Measurements from ENCODE around the gene NGRN. TPM values are rescaled to one million over a fixed set of nuclear protein-coding genes. Genes with fewer than 3 reads are reported as not detected.
A peak's percentile ranks its signal among the peaks of the same experiment; 100 is the strongest.

NGRN gene
- total RNA-seq, 6 donors from 2014 or later: 35.6 to 74.2 (median 62.6) TPM

GRCh38 chr15:90306560-90306959 lies 41.1 kb downstream of the NGRN start:
- H3K4me3 ChIP-seq: no peak overlapping the region
- H3K27me3 ChIP-seq: no peaks in the 10 kb centered on the region
- peaks cover 4 to 14% (median 5%) of the 10 kb centered on the region in 4 donors for H3K4me1 ChIP-seq
- ATAC-seq (ENCODE audit: low FRiP score in 2 of 2) (no peak), DNase-seq (no peak)
- H3K9me3 ChIP-seq: no peaks in the 10 kb centered on the region
- TF ChIP-seq POLR2A (IDR thresholded peaks at IDR 0.05): no peak
- TF ChIP-seq POLR2AphosphoS5 (IDR thresholded peaks at IDR 0.05): no peak
- no peak for TF ChIP-seq CTCF (IDR thresholded peaks at IDR 0.05)
- TF ChIP-seq EP300 (IDR thresholded peaks at IDR 0.05): no peak
- 37 to 38% methylated on average over 6 of the region's 6 CpGs for WGBS, 2 donors
- no peaks in the 10 kb centered on the region for H3K36me3 ChIP-seq
- no peak overlapping the region for H3K27ac ChIP-seq

GRCh38 chr15:90307661-90308060 lies 42.2 kb downstream of the NGRN start:
- Histone ChIP-seq H3K27ac (no peak overlapping the region), H3K4me1 (peaks cover 4 to 14% (median 5%) of the 10 kb centered on the region in 4 donors), H3K9me3 (no peaks in the 10 kb centered on the region), H3K36me3 (no peaks in the 10 kb centered on the region), H3K4me3 (no peak overlapping the region), H3K27me3 (no peaks in the 10 kb centered on the region)
- DNase-seq: no peak
- peak in 1 of 2 donors; percentile 43 for ATAC-seq (ENCODE audit: low FRiP score in 2 of 2)
- no peak for TF ChIP-seq POLR2A (IDR thresholded peaks at IDR 0.05)
- no peak for TF ChIP-seq CTCF (IDR thresholded peaks at IDR 0.05)
- TF ChIP-seq POLR2AphosphoS5 (IDR thresholded peaks at IDR 0.05): no peak
- no peak for TF ChIP-seq EP300 (IDR thresholded peaks at IDR 0.05)
- 80% methylated on average over 1 to 2 of the region's 2 CpGs for WGBS, 2 donors

DNA sequence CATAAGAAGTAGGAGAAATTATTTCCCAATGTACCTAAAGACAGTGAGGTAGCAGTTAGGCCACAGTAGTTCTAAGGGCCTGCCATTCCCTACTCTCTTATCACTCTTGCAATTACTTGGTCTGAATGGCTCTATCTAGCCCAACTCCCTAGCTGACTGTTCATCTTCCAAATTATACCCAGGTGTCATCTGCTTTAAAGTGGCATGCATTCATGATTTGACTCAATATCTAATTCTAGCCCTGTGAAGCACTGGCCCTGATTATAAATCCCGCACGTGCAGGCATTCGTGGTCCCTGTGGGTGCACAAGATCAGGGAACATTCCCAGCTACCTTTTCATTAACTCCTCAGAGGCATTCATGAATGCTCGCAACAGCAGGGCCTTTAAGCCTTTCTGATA lies 43.5 kb downstream of the NGRN start:
- no peak overlapping the region for H3K27ac ChIP-seq
- ATAC-seq (ENCODE audit: low FRiP score in 2 of 2) (no peak), DNase-seq (no peak)
- no peak overlapping the region for H3K4me3 ChIP-seq
- no peaks in the 10 kb centered on the region for H3K36me3 ChIP-seq
- WGBS, 2 donors: 96 to 97% methylated on average over 4 of the region's 4 CpGs
- no peaks in the 10 kb centered on the region for H3K9me3 ChIP-seq
- no peaks in the 10 kb centered on the region for H3K27me3 ChIP-seq
- peaks cover 4 to 14% (median 5%) of the 10 kb centered on the region in 4 donors for H3K4me1 ChIP-seq
- TF ChIP-seq EP300 (IDR thresholded peaks at IDR 0.05) (no peak), CTCF (IDR thresholded peaks at IDR 0.05) (no peak), POLR2A (IDR thresholded peaks at IDR 0.05) (no peak), POLR2AphosphoS5 (IDR thresholded peaks at IDR 0.05) (no peak)

DNA sequence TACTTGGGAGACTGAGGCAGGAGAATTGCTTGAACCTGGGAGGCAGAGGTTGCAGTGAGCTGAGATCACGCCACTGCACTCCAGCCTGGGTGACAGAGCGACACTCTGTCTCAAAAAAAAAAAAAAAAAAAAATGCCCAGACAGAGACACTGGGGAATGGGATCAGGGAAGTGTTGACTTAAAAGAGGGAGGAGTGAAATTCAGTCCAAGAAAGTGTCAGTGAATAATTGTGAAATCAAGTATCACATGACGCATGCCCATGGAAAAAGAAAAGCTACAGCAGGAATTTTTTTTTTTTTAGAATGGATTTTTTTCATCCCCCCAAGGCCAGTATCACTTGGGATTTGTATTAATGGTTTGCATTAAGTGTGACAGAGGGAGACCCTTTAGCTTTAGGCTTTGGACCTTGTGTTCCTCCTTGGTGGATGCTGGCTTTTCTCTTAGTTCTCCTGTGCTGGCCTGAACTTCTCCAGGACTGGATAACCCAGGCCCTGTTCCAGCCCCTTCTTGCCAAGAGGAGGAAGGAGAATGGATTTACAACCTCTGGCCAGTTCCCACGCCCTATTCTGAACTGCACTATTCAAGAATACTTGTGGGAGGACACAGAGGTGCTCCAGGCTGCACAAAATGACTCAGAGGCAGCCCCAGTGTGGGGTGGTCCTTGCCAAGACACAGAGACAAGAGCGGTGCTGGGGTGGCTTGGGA lies 50.0 kb downstream of the NGRN start:
- Histone ChIP-seq H3K9me3 (no peaks in the 10 kb centered on the region), H3K4me3 (no peak overlapping the region), H3K27me3 (no peaks in the 10 kb centered on the region), H3K27ac (peak overlapping the region; percentile 47 to 75 (median 64)), H3K36me3 (no peaks in the 10 kb centered on the region), H3K4me1 (peaks cover 7 to 18% (median 10%) of the 10 kb centered on the region in 4 donors)
- ATAC-seq (ENCODE audit: low FRiP score in 2 of 2) (peak; percentile 86 to 87), DNase-seq (peak in 1 of 2 donors; percentile 75)
- 51 to 53% methylated on average over 5 of the region's 5 CpGs for WGBS, 2 donors
- TF ChIP-seq POLR2AphosphoS5 (IDR thresholded peaks at IDR 0.05) (peak in 1 of 2 donors; percentile 32), EP300 (IDR thresholded peaks at IDR 0.05) (no peak), POLR2A (IDR thresholded peaks at IDR 0.05) (no peak), CTCF (IDR thresholded peaks at IDR 0.05) (no peak)

- no peaks in the 10 kb centered on the region for H3K36me3 ChIP-seq
- DNase-seq (peak in 1 of 2 donors; percentile 30), ATAC-seq (ENCODE audit: low FRiP score in 2 of 2) (no peak)
- 53 to 56% methylated on average over 4 of the region's 4 CpGs for WGBS, 2 donors
- no peaks in the 10 kb centered on the region for H3K9me3 ChIP-seq
- TF ChIP-seq EP300 (IDR thresholded peaks at IDR 0.05): no peak
- TF ChIP-seq POLR2AphosphoS5 (IDR thresholded peaks at IDR 0.05): no peak
- TF ChIP-seq CTCF (IDR thresholded peaks at IDR 0.05): no peak
- TF ChIP-seq POLR2A (IDR thresholded peaks at IDR 0.05): no peak
- H3K27me3 ChIP-seq: no peaks in the 10 kb centered on the region
- H3K4me3 ChIP-seq: no peak overlapping the region
- H3K27ac ChIP-seq: peak overlapping the region; percentile 47 to 75 (median 64)
- peaks cover 9 to 18% (median 12%) of the 10 kb centered on the region in 4 donors for H3K4me1 ChIP-seq
Observed at GRCh38 chr15:90316139-90316538, 50.7 kb downstream of the NGRN start.

All from upper lobe of left lung (tissue), 6 donors.